Measurements from ENCODE around the gene NR1D1.

- TF ChIP-seq EZH2 (IDR thresholded peaks at IDR 0.05; ENCODE audit: insufficient read depth, poor library complexity, severe bottlenecking): no peak
- TF ChIP-seq EZH2phosphoT487 (IDR thresholded peaks at IDR 0.05; ENCODE audit: insufficient read depth, low read depth): no peak
Measured at GRCh38 chr17:40067710-40068109, 32.7 kb downstream of the NR1D1 start.
